K562 (cell line): ENCODE measurements around the gene RNU6-8. TPM values are rescaled to one million over a fixed set of nuclear protein-coding genes. Genes with fewer than 3 reads are reported as not detected.

Experiments used
- ATAC-seq: fragments of 200-7000 bp; cut with Tn5 transposase; 3 replicates; pipeline ENCODE4 v1.9.1; 2020; ENCODE audit warnings: moderate library complexity
- BruUV-seq: library from RNA; stranded (reverse); fragments of 400-500 nt; replicated peaks from 2 replicates; lab custom pipeline; 2021; lab: Mats Ljungman, UMichigan
- CTCF ChIA-PET: fragments of 300-600 bp; formaldehyde crosslinking; extraction: SDS; loops from one replicate; lab custom pipeline; 2021; ENCODE audit warnings: low intra/inter-chr PET ratio; lab: Yijun Ruan, JAX
- POLR2A ChIA-PET: fragments of 300-600, 350-650 bp; sonication (Branson Sonifier 250); formaldehyde crosslinking; extraction: SDS; loops from one replicate; lab custom pipeline; 2021; ENCODE audit warnings: antibody characterized with exemption, inconsistent platforms; lab: Yijun Ruan, JAX
- DNase-seq, 4 experiments: peaks; one replicate each; pipeline versions ENCODE4 v3.0.0 to v3.0.0-alpha.2; 2011 to 2018; ENCODE audit warnings: low spot score in 3 of 4, mixed read lengths in 3 of 4; ENCODE audit errors: extremely low read depth in 1 of 4
- FAIRE-seq: peaks from 2 replicates; lab custom pipeline; 2011; peaks lifted over from hg19 to GRCh38; lab: Jason Lieb, UNC
- H2AFZ ChIP-seq: 2 replicates; pipeline ENCODE4 v1.6.0; 2011; ENCODE audit warnings: low read depth, low read length, control low read depth, inconsistent platforms
- H3K27ac ChIP-seq: fragments of 200-600 bp; 3 replicates; pipeline ENCODE4 v1.8.0; 2011; ENCODE audit warnings: low read depth, mild to moderate bottlenecking, control low read depth, inconsistent platforms, low read length, moderate library complexity, mixed read lengths; ENCODE audit errors: extremely low read depth
- H3K27me3 ChIP-seq, 2 experiments: fragments of 300-600 bp in 1 of 2; 2 replicates in 1 of 2; 3 replicates in 1 of 2; pipeline versions ENCODE4 v1.6.0 to v1.8.0; 2011; ENCODE audit warnings: inconsistent platforms in 2 of 2, low read length in 2 of 2, mild to moderate bottlenecking in 1 of 2, mixed read lengths in 1 of 2, moderate library complexity in 1 of 2; ENCODE audit not compliant: control insufficient read depth in 2 of 2, insufficient read depth in 2 of 2
- H3K36me3 ChIP-seq: fragments of 300-600 bp; 3 replicates; pipeline ENCODE4 v1.8.0; 2011; ENCODE audit warnings: mild to moderate bottlenecking, low read length, inconsistent platforms; ENCODE audit not compliant: control insufficient read depth, insufficient read depth
- H3K4me1 ChIP-seq, 2 experiments: fragments of 200-600 bp in 1 of 2; replicated peaks in 1 of 2; 2 replicates in 1 of 2; 3 replicates in 1 of 2; pipeline versions ENCODE4 v1.5.1 to v1.8.0; 2011; ENCODE audit warnings: inconsistent platforms in 2 of 2, low read length in 2 of 2, mild to moderate bottlenecking in 1 of 2, mixed read lengths in 1 of 2, moderate library complexity in 1 of 2; ENCODE audit not compliant: control insufficient read depth in 2 of 2, insufficient read depth in 2 of 2
- H3K4me2 ChIP-seq: 2 replicates; pipeline ENCODE4 v1.6.1; 2011; ENCODE audit warnings: low read length, control low read depth, inconsistent platforms, mixed read lengths; ENCODE audit not compliant: insufficient read depth
- H3K4me3 ChIP-seq: fragments of 200-600 bp; sonication (generic), shearing (Covaris generic); 2 replicates; pipeline ENCODE4 v1.5.1; 2016; ENCODE audit warnings: control low read depth, inconsistent platforms
- H3K79me2 ChIP-seq: fragments of 200-600 bp; 3 replicates; pipeline ENCODE4 v1.8.0; 2011; ENCODE audit warnings: low read length, inconsistent platforms; ENCODE audit not compliant: control insufficient read depth, insufficient read depth
- H3K9ac ChIP-seq, 2 experiments: 2 replicates each; pipeline versions ENCODE4 v1.6.0 to v1.6.1; 2011; ENCODE audit warnings: low read depth in 2 of 2, low read length in 2 of 2, control low read depth in 1 of 2, inconsistent platforms in 1 of 2, mild to moderate bottlenecking in 1 of 2, mixed read lengths in 1 of 2; ENCODE audit not compliant: insufficient read depth in 1 of 2
- H3K9me1 ChIP-seq: one replicate; pipeline ENCODE4 v1.6.0; 2011; ENCODE audit warnings: inconsistent platforms, mild to moderate bottlenecking, low read length, moderate library complexity; ENCODE audit not compliant: control insufficient read depth, insufficient read depth
- H3K9me3 ChIP-seq: replicated peaks from 2 replicates; pipeline ENCODE4 v1.5.1; 2011; ENCODE audit warnings: low read depth, low read length, inconsistent platforms; ENCODE audit not compliant: control insufficient read depth, insufficient read depth
- H4K20me1 ChIP-seq: replicated peaks from 2 replicates; pipeline ENCODE4 v1.6.1; 2011; ENCODE audit warnings: low read length, inconsistent platforms, mixed read lengths; ENCODE audit not compliant: control insufficient read depth, insufficient read depth
- SMARCA5 ChIP-seq: fragments of 450-650 bp; IDR thresholded peaks from 2 replicates; pipeline ENCODE4 v1.6.1; 2016
- TAF15 ChIP-seq: fragments of 200-400 bp; formaldehyde crosslinking; IDR thresholded peaks from 2 replicates; pipeline ENCODE4 v1.6.1; 2017; ENCODE audit warnings: mild to moderate bottlenecking, low read depth, low read length, moderate library complexity
- ZNF197 ChIP-seq: fragments of 200-800 bp; sonication (Bioruptor generic); IDR thresholded peaks from 2 replicates; pipeline ENCODE4 v1.6.1; 2016; ENCODE audit warnings: low read depth, missing genetic modification characterization, missing compliant biosample characterization
- WGBS: fragments of 100-300 bp; shearing (Covaris generic); methylation state at CpG from one replicate; pipeline ENCODE4 v1.1.6; 2016; ENCODE audit warnings: low coverage, mixed read lengths; ENCODE audit not compliant: insufficient coverage; ENCODE audit errors: missing lambda C conversion rate; 5-methylcytosine and 5-hydroxymethylcytosine counted together
- in situ Hi-C: fragments of 300-500 bp; cut with MboI; formaldehyde crosslinking; loops from 4 replicates; pipeline ENCODE4 v1.15.0; 2018; ENCODE audit warnings: inconsistent platforms, mixed read lengths
- intact Hi-C: fragments of 100-400 bp; cut with micrococcal nuclease; formaldehyde crosslinking; loops from 2 replicates; pipeline ENCODE4 v1.14.2; 2022
- polyA plus RNA-seq, 8 experiments: library from polyadenylated mRNA; depleted of rRNA in 4 of 8; stranded (reverse) in 5 of 8; unstranded in 3 of 8; fragments of >200 nt; fragmentation: Nextera tagmentation in 2 of 8; fragmentation: Illumina TruSeq in 1 of 8; extraction: Ambion mirVana in 2 of 8; extraction: Trizol in 1 of 8; gene quantifications; 2 replicates each; pipeline versions ENCODE4 v1.2.1 to v1.2.3, GENCODE V29; 2011 to 2014; ENCODE audit warnings: inconsistent platforms in 1 of 8, missing spikeins in 1 of 8
- total RNA-seq, 7 experiments: library from RNA; depleted of rRNA in 6 of 7; stranded (reverse); fragments of >200 nt in 6 of 7; fragmentation: Illumina TruSeq in 2 of 7; extraction: Trizol in 2 of 7; gene quantifications; 2 replicates each; pipeline versions ENCODE4 v1.2.1 to v1.2.3, GENCODE V29; 2011 to 2021; ENCODE audit warnings: low replicate concordance in 1 of 7

RNU6-8 gene
- total and polyA plus RNA-seq, 9 of the 15 experiments (the other 6 are each of a cell fraction or from before 2014, with no cell fraction given) = not detected

- CTCF ChIA-PET = interaction anchor here (0.6 to 2.0 kb wide), 2 partner anchors 219 to 317 kb away, joined by 6 to 15 read pairs; no protein-coding TSS in a partner anchor
- H4K20me1 ChIP-seq = no peaks in the 10 kb centered on the region
- no peaks in the 10 kb centered on the region for H3K79me2 ChIP-seq
- in situ Hi-C loops (loop anchor here (5.0 to 25.0 kb wide), 2 partner anchors 318 to 738 kb away; no protein-coding TSS in a partner anchor), intact Hi-C loops (loop anchor here (5.0 kb wide), 2 partner anchors 312 to 738 kb away; no protein-coding TSS in a partner anchor)
- 23% methylated on average over 3 of the region's 3 CpGs for WGBS
- H3K9me1 ChIP-seq = no peaks in the 10 kb centered on the region
- no peak overlapping the region for H3K4me2 ChIP-seq
- no peaks in the 10 kb centered on the region for H3K36me3 ChIP-seq
- no peaks in the 10 kb centered on the region for H3K4me1 ChIP-seq
- no peak for ATAC-seq
- POLR2A ChIA-PET = interaction anchor here (0.8 kb wide), 1 partner anchor 174 kb away, joined by 4 read pairs; the partner anchor contains the start of gene ARHGAP5
- BruUV-seq = no TSS peak
- no peak for DNase-seq
- H3K27me3 ChIP-seq = no peaks in the 10 kb centered on the region
- no peak for TF ChIP-seq TAF15
- no peak for TF ChIP-seq SMARCA5
- TF ChIP-seq ZNF197 (CRISPR knock-in tag) = no peak
- no peak for FAIRE-seq
- H2AFZ ChIP-seq = no peak overlapping the region
- H3K27ac ChIP-seq = no peak overlapping the region
- H3K9ac ChIP-seq = no peak overlapping the region
- H3K9me3 ChIP-seq = no peaks in the 10 kb centered on the region
- no peak overlapping the region for H3K4me3 ChIP-seq
These were observed 47.6 kb upstream of the RNU6-8 start for GRCh38 chr14:32250681-32251080.

GRCh38 chr14:32249780-32250179 lies 46.7 kb upstream of the RNU6-8 start:
- H3K9me3 ChIP-seq = no peaks in the 10 kb centered on the region
- no peaks in the 10 kb centered on the region for H3K79me2 ChIP-seq
- no peaks in the 10 kb centered on the region for H3K27me3 ChIP-seq
- POLR2A ChIA-PET = interaction anchor here (0.5 to 0.8 kb wide), 2 partner anchors 173 to 268 kb away, joined by 3 to 4 read pairs; partner anchors contain the start of gene ARHGAP5
- H2AFZ ChIP-seq = no peak overlapping the region
- no peaks in the 10 kb centered on the region for H3K9me1 ChIP-seq
- FAIRE-seq (no peak), ATAC-seq (no peak), DNase-seq (no peak)
- no peak overlapping the region for H3K4me2 ChIP-seq
- H3K36me3 ChIP-seq = no peaks in the 10 kb centered on the region
- intact Hi-C loops (loop anchor here (5.0 kb wide), 2 partner anchors 313 to 737 kb away; no protein-coding TSS in a partner anchor), in situ Hi-C loops (loop anchor here (5.0 to 25.0 kb wide), 3 partner anchors 177 to 737 kb away; no protein-coding TSS in a partner anchor)
- H3K9ac ChIP-seq = no peak overlapping the region
- 21% methylated on average over 4 of the region's 4 CpGs for WGBS
- CTCF ChIA-PET = no interaction called here
- H4K20me1 ChIP-seq = no peaks in the 10 kb centered on the region
- no peak overlapping the region for H3K4me3 ChIP-seq
- H3K27ac ChIP-seq = no peak overlapping the region
- no TSS peak for BruUV-seq
- H3K4me1 ChIP-seq = no peaks in the 10 kb centered on the region
